GM18502 (cell line): ENCODE measurements around the gene TAOK3.
A peak's percentile ranks its signal among the peaks of the same experiment; 100 is the strongest.
"Not testable (repeated sequence)": the region's sequence is repeated elsewhere in the genome, so short reads cannot be mapped to it uniquely, and the experiment has no call there.

Source experiments
- ATAC-seq: cut with Tn5 transposase; IDR thresholded peaks from one replicate; pipeline ENCODE4 v1.9.1; 2021; ENCODE audit warnings: mild to moderate bottlenecking; ENCODE audit not compliant: unreplicated experiment, poor library complexity

Gene TAOK3

GRCh38 chr12:118372541-118373495 is at the start of gene TAOK3:
Gene TAOK3 (minus strand): TSS chr12:118372907. CDS start chr12:118255567, 117,340 bp downstream.
- peak; percentile 81 for ATAC-seq

- no peak for ATAC-seq
These were observed 48.0 kb upstream of the TAOK3 start for GRCh38 chr12:118420673-118421072.

- no peak for ATAC-seq
These were observed 45.8 kb upstream of the TAOK3 start for GRCh38 chr12:118418385-118419057.

GRCh38 chr12:118417942-118418341 is 45.2 kb upstream of the TAOK3 start:
- ATAC-seq, result no peak

- ATAC-seq, result no peak
These were observed 37.1 kb upstream of the TAOK3 start for GRCh38 chr12:118409834-118410233.

GRCh38 chr12:118408241-118408640 is 35.5 kb upstream of the TAOK3 start:
- not testable (repeated sequence) for ATAC-seq

- ATAC-seq, result no peak
These were observed 32.3 kb upstream of the TAOK3 start for GRCh38 chr12:118404876-118405521.

- ATAC-seq, result no peak
These were observed 29.5 kb upstream of the TAOK3 start for GRCh38 chr12:118402251-118402650.

- no peak for ATAC-seq
These were observed 26.2 kb upstream of the TAOK3 start for GRCh38 chr12:118398940-118399339.

- no peak for ATAC-seq
These were observed 25.8 kb upstream of the TAOK3 start for GRCh38 chr12:118398524-118398923.

GRCh38 chr12:118397708-118398440 is 25.2 kb upstream of the TAOK3 start:
- ATAC-seq, result no peak

GRCh38 chr12:118391836-118392235 is 19.1 kb upstream of the TAOK3 start:
- ATAC-seq, result no peak

GRCh38 chr12:118391424-118391823 is 18.7 kb upstream of the TAOK3 start:
- ATAC-seq, result no peak

GRCh38 chr12:118377884-118378470 is 5.3 kb upstream of the TAOK3 start:
- ATAC-seq, result no peak

- ATAC-seq, result no peak
These were observed 4.5 kb upstream of the TAOK3 start for GRCh38 chr12:118377021-118377883.

- peak; percentile 29 for ATAC-seq
These were observed 3.6 kb upstream of the TAOK3 start, which contains the start of gene SUDS3 for GRCh38 chr12:118376089-118377020. Gene SUDS3 (plus strand): TSS chr12:118376555. CDS start chr12:118376692, 137 bp downstream.

GRCh38 chr12:118375348-118375747 is 2.6 kb upstream of the TAOK3 start:
- no peak for ATAC-seq

- no peak for ATAC-seq
These were observed 2.2 kb upstream of the TAOK3 start for GRCh38 chr12:118374909-118375308.
